NK-92 treated with Interleukin-12 subunit alpha and Interleukin-12 subunit beta, amount 100 ng/mL, for 24 hours (cell line): ENCODE results near the gene PIR.

ENCODE experiments used
- DNase-seq: peaks from one replicate; lab custom pipeline; 2025; lab: John Stamatoyannopoulos, UW

PIR gene

DNA sequence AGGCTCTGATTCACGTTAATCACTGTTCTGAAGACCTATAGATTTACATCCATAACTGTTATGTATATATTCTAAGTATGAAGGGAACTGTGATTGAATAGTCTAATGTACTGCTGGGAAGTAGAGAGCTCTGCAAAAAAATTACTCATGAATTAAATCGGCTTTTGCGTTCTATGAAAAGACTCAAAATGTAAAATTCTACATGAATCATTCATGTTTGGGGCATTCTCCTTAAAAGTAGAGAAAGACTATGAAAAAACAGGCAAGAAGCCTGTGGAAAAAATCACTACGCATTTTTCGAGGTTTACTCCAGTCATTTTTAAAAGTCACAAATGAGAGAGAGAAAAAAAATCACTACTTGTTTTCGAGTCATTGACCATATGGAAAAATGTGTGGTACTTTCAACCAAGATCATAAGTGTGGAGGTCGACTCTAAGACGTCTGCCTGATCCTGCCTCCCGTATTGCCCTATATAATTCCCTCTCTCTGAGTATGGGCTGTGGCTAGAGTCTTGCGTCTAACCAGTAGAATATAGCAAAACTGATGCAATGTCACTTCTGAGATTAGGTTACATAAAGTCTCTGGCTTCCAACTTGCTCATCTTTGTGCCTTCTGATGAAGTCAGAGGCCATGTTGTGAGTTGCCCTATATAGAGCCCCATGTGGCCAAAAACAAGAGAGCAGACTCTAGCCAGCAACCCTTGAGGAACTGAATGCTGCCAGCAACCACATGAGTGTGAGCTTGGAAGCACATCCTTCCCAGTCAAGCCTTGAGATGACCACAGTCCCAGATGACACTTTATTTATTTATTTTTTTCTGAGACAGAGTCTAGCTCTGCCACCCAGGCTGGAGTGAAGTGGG, 76.8 kb downstream of the PIR start:
- DNase-seq = no peak

GRCh38 chrX:15413101-15413500, 80.0 kb downstream of the PIR start:
- DNase-seq = no peak

- no peak for DNase-seq
These were observed 82.2 kb downstream of the PIR start for GRCh38 chrX:15410947-15411346.

DNA sequence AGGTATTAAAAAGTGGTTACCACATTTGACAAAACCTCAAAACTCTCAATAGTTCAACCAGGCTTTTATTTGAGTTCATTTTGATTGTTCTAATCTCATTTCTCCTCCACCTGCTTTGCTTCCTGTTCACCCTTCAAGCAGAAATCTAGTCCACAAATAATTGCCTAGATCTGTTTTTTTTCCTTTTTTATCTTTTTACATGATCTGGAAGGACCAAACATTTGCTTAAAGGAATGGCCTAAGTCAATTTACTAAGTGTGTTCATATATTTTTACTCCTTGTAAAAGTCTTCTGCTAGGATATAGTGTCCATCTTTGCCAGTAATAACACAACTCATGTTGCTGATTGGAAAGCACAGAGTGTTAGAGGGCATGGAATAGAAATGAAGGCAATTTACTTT, 82.7 kb downstream of the PIR start:
- no peak for DNase-seq

GRCh38 chrX:15405846-15406245, 87.3 kb downstream of the PIR start:
- no peak for DNase-seq

DNA sequence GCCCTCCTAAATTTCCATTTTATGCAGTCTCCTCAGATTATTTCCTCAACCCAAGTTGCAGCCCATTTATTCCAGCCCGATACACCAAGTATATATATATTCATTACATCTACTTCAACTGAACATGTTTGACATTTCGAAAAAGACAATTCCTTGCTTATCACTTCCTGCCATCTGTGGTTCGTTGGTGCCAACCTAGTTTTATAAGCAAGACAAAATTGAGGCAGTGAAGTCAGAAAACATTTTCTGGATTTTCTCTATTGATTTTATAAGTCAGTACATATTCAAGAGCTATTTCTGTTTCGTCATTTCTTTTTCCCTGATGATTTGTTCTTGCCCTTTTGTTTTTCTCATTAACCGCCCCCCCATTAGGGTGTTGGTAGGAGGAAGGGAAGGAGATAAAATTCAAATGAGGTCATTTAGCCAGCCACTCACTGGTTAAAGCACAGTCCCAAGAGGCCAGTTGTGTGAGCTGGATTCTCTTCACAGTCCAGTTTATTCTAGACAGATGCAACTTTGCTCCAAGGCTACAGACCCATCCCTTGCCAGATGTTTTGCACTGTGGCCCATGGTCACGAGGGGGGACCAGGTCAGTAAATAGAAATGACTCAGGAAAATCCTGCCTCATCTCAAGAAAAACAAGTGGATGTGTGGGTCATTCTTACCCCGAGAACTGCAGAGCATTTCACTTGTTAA, 88.6 kb downstream of the PIR start:
- no peak for DNase-seq

GRCh38 chrX:15401378-15401777, 91.8 kb downstream of the PIR start:
- DNase-seq = no peak

GRCh38 chrX:15399962-15400391, 93.2 kb downstream of the PIR start:
- DNase-seq = no peak

GRCh38 chrX:15398874-15399273, 94.3 kb downstream of the PIR start:
- no peak for DNase-seq

DNA sequence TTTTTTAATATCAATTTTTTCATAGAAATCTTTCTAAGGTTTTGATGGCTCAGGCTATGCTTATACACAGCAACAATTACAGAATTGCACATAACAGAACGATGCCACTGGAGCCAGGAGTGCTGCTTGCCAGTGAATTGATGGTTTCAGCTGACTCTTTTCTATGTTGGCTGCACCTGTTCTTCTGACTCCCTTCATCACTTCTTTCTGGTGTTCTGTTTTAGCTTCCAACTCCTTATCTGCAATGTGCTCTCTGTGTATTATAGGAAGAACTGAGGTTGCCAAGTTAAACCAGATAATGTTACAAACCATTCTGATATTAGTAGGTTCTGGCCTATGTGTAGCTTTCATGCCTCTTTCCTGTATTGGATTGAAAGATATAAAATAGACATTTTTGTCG, 97.3 kb downstream of the PIR start:
- DNase-seq = no peak

DNA sequence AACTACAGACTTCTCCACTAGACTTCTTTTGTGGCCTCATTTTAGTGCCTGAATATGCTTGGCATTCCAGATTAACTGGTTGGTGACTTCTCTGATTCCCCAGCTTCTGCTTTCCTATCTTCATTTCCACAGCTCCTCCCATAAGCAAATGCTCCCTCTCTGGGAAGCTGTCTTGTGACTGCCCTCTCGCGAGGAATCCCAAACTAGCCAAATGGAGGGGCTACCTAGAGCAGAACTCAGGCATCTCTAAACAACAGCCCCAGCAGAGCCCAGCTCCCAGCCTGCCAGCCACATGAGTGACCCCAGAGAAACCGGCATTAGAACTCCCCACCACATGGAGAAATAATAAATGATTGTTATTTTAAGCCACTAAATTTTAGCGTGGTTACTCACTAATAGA, 101.3 kb downstream of the PIR start:
- DNase-seq = no peak

DNA sequence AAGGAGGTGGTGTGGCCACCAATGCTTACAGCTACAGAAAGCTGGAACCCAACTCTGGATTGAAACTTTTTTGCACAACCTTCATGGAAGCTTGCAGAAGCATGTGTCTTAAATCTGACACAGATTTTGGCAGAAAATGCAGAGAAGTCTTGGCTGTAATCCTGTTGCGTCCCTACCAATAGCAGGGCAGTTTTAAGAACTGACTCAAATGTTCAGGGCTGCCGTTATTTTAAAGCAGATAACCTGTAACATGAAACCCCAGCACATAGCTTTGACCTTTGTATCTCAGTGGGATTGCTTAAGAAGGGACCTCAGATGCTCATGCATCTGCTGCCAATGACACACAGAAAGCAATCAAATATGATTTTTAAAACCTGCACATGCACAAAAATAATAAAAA, 108.8 kb downstream of the PIR start, which contains the start of gene VEGFD:
VEGFD (minus strand) TSS at position 110 of the 400 bp plus-strand sequence. CDS start 467 bp downstream, outside the sequence.
- no peak for DNase-seq

DNA sequence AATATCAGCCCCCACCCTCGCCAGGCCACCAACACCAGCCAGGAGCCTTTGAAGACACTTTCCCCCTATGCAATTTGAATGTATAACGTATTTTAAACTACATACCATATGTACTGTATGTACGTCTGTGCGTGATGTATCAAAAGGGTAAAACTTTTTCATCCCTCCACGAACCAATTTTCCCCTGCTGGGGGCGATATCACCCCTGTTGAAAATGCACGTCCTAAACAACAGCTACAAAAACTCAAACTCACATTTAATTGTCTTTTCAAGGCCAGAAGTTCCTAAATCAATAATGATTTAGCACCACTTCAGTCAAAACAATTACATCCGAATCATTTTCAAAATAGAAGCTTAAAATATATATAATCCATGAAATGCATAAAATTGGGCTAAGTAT, 110.3 kb downstream of the PIR start:
- no peak for DNase-seq

DNA sequence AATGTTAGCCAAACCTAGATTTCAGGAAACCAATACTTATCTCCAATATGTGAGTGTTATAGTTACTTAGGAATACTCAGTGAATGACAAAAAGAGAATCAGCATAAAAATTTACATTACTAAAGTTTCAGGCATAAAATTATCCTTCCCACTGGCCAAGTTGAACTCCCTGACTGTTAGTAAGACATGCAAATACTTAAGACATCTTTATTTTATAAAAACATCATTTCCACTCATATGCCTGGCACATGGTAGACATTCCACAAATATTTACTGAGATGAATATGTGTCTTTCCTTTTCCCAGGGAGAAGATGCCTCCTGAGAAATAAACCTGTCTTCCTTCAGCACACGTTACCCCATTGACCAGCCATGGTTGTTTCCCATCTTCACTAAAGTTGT, 116.2 kb downstream of the PIR start:
- no peak for DNase-seq

DNA sequence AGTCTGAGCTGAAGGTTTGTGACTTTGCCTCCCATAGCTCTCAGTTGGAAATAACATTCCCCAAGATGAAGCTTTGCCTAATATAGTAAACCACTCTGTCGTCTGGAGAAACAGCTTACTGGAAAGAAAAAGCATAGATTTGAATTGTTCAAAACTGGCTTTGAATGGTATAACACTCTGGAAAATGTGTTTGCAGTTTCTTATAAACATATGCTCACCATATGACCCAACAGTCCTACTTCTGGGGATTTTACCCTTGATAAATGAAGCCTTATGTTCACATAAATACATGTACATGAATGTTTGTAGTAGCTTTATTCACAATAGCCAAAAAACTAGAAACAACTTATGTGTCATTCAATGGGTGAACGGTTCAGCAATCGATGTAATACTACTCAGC, 119.2 kb downstream of the PIR start:
- DNase-seq = no peak

- no peak for DNase-seq
These were observed 126.4 kb downstream of the PIR start for GRCh38 chrX:15366506-15367352.

DNA sequence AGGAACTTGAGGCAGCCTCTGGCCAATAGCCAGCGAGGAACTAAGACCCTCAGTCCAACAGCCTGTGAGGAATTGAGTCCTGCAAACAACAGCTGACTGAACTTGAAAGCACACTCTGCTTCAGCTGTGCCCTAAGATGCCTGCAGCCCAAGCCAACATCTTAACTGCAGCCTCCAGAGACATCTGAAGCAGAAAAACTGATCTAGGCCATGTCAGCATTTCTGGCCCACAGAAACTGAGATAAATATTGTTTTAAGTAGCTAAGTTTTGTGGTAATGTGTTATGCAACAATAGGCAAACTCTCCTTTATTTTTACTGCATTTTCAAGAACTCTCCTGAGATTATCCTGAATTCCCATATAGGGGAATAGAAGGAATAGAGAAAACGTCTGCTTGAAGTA, 133.4 kb downstream of the PIR start:
- DNase-seq = no peak

- no peak for DNase-seq
These were observed 134.6 kb downstream of the PIR start for GRCh38 chrX:15358533-15358932.

DNA sequence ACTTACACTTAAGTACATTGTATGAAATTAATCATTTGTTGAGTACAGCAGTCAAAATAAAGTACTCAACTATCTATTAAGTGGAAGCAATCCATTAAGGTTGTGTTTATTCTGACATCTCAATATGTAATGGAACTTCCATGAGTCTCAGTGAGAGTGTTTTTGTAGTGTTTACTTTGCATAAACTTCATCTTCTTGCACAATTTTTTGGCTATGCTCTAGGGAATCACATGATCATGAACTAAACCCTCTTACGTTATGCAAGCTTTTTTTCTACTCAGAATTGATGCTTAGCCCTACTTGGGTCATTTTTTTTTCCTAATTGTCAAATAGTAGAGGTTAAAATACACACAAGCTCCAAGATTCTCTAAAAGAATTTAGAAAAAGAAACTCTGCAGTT, 136.7 kb downstream of the PIR start:
- DNase-seq = no peak

DNA sequence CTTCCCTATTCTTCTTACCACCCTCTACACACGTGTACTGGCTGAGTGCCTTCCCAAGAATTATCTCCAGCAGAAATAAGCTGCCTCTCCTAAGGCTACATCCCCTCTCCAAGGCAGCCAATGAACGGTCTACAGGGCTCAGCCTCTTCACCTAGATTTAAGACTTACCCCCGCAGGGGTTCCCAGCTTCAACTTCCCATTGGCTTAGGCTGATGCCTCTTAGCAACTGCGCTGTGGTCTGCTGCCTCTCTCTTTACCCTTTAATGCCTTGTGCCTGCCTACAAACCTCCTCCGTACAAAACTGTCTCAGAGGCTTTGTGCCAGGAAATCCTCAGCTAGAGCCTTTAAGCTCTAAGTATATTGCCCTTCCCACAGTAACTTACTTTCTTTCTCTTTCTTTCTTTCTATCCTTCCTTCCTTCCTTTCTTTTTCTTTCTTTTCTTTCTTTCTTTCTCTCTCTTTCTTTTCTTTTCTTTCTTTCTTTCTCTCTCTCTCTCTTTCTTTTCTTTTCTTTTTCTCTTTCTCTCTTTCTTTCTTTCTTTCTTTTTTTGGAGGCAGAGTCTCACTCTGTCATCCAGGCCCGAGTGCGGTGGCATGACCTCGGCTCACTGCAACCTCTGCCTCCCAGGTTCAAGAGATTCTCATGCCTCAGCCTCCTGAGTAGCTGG, 142.7 kb downstream of the PIR start:
- no peak for DNase-seq

DNA sequence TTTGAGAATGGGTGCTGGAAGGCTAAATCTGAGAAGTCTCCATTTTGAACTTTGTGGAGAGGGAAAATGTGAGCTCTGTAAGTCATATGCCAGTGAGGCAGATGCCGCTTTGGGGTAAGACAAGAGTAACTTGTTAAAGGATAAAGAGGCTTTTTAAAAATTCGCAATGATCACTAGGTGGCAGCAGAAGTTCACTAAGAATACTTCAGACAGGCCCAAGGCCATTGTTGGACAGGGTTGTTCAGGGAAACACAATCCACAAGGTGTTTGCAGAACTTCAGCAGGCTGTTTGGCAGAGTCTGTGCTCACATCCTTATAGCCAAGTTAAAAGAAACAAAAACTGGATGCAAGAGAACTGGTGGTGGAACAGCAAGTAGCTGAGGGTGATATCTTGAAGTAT, 144.1 kb downstream of the PIR start:
- DNase-seq = no peak

DNA sequence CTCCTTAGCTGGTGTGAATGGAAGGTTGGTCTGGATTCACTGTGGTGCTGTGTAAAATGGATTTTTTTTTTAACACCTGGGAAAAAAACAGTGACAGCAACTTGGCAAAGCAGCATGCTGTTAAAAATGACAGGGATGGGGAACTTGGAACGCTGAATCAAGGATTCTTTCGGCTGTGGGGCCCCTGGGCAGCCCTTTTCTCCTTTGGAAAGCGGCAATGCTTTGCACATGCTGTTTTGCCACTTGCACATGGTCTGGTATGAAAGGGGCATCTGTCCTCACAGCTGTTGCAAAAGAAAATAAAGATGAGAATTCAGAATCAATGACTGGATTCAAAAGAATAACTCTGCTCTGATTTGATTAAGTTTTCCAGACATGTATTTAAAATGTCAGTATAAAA, 147.2 kb downstream of the PIR start:
- DNase-seq = no peak
